Caco-2 (cell line): ENCODE measurements around the gene SEMA3C. TPM values are rescaled to one million over a fixed set of nuclear protein-coding genes. Genes with fewer than 3 reads are reported as not detected.

ENCODE experiments used
- BruUV-seq: library from RNA; stranded (reverse); fragments of 400-500 nt; replicated peaks from 2 replicates; lab custom pipeline; 2021; lab: Mats Ljungman, UMichigan
- CTCF ChIA-PET: fragments of 300-600 bp; sonication (Branson Sonifier 250); formaldehyde crosslinking; loops from one replicate; lab custom pipeline; 2022; ENCODE audit warnings: antibody characterized with exemption; lab: Charles Lee
- POLR2A ChIA-PET: fragments of 300-600 bp; sonication (Branson Sonifier 250); formaldehyde crosslinking; loops from one replicate; lab custom pipeline; 2022; ENCODE audit warnings: antibody characterized with exemption; lab: Charles Lee
- DNase-seq, 2 experiments: peaks; one replicate each; pipeline versions ENCODE4 v3.0.0 to v3.0.0-alpha.2; 2020 to 2022
- H3K27me3 ChIP-seq: replicated peaks from 2 replicates; pipeline ENCODE4 v1.6.0; 2011; ENCODE audit warnings: low read length; ENCODE audit not compliant: control insufficient read depth, insufficient read depth
- H3K36me3 ChIP-seq: 2 replicates; pipeline ENCODE4 v1.5.1; 2011; ENCODE audit warnings: low read length; ENCODE audit not compliant: control insufficient read depth, insufficient read depth
- H3K4me1 ChIP-seq: fragments of 250-450 bp; sonication (Bioruptor Pico); 2 replicates; pipeline ENCODE4 v1.5.1; 2020; ENCODE audit warnings: mild to moderate bottlenecking
- H3K4me3 ChIP-seq: 2 replicates; pipeline ENCODE4 v1.5.1; 2011; ENCODE audit warnings: low read depth, mild to moderate bottlenecking, control low read depth, low read length
- H3K9me3 ChIP-seq: fragments of 250-450 bp; sonication (Bioruptor Pico); 2 replicates; pipeline ENCODE4 v1.5.1; 2020; ENCODE audit warnings: mild to moderate bottlenecking, moderate library complexity
- H3K27ac Mint-ChIP-seq: one replicate; pipeline ENCODE4 v1.8.0; 2022; ENCODE audit warnings: mixed read lengths; ENCODE audit not compliant: unreplicated experiment
- H3K27me3 Mint-ChIP-seq: one replicate; pipeline ENCODE4 v1.8.0; 2022; ENCODE audit warnings: mixed read lengths; ENCODE audit not compliant: insufficient read depth, unreplicated experiment
- H3K36me3 Mint-ChIP-seq: one replicate; pipeline ENCODE4 v1.8.0; 2022; ENCODE audit warnings: mild to moderate bottlenecking, mixed read lengths; ENCODE audit not compliant: insufficient read depth, unreplicated experiment
- H3K4me1 Mint-ChIP-seq: one replicate; pipeline ENCODE4 v1.8.0; 2022; ENCODE audit warnings: low read depth, mixed read lengths; ENCODE audit not compliant: unreplicated experiment
- H3K4me3 Mint-ChIP-seq: one replicate; pipeline ENCODE4 v1.8.0; 2022; ENCODE audit warnings: mild to moderate bottlenecking, moderate library complexity, mixed read lengths; ENCODE audit not compliant: unreplicated experiment
- H3K9me3 Mint-ChIP-seq: one replicate; pipeline ENCODE4 v1.8.0; 2022; ENCODE audit warnings: mixed read lengths; ENCODE audit not compliant: unreplicated experiment
- CTCF ChIP-seq, 2 experiments: fragments of 200-600 bp in 1 of 2; IDR thresholded peaks; 1 replicate in 1 of 2; 2 replicates in 1 of 2; pipeline versions ENCODE4 v1.5.1 to v1.8.0; 2011 to 2022; ENCODE audit warnings: antibody characterized with exemption in 1 of 2, control low read depth in 1 of 2, inconsistent platforms in 1 of 2, low read depth in 1 of 2, low read length in 1 of 2, mild to moderate bottlenecking in 1 of 2, moderate library complexity in 1 of 2; ENCODE audit not compliant: insufficient read depth in 1 of 2, severe bottlenecking in 1 of 2, unreplicated experiment in 1 of 2
- intact Hi-C: fragments of 100-400 bp; cut with micrococcal nuclease; formaldehyde crosslinking; loops from one replicate; pipeline ENCODE4 v1.10.0; 2022; ENCODE audit not compliant: unreplicated experiment
- total RNA-seq: library from RNA; stranded (reverse); gene quantifications from 2 replicates; pipeline ENCODE4 v1.2.3, GENCODE V29; 2022

SEMA3C gene
- total RNA-seq, 1 experiment from 2014 or later, result 25.8 TPM

- H3K4me1 ChIP-seq, result no peaks in the 10 kb centered on the region
- Mint-ChIP-seq H3K9me3 (no peaks in the 10 kb centered on the region), H3K4me3 (no peak overlapping the region), H3K27me3 (no peaks in the 10 kb centered on the region), H3K4me1 (no peaks in the 10 kb centered on the region), H3K36me3 (peaks cover 9% of the 10 kb centered on the region), H3K27ac (no peak overlapping the region)
- ChIA-PET CTCF (no interaction called here), POLR2A (no interaction called here)
- no peak for TF ChIP-seq CTCF (IDR thresholded peaks at IDR 0.05; ENCODE audit: insufficient read depth in 1 of 2, low read depth in 1 of 2, low read length in 1 of 2, severe bottlenecking in 1 of 2, unreplicated experiment in 1 of 2)
- no peak for DNase-seq
- H3K27me3 ChIP-seq, result no peaks in the 10 kb centered on the region
- no peaks in the 10 kb centered on the region for H3K36me3 ChIP-seq
- intact Hi-C loops, result no loop called here
- H3K4me3 ChIP-seq, result no peak overlapping the region
- no TSS peak for BruUV-seq
- no peaks in the 10 kb centered on the region for H3K9me3 ChIP-seq
These were observed 111.5 kb downstream of the SEMA3C start for GRCh38 chr7:80807166-80807900.

- no TSS peak for BruUV-seq
- no peaks in the 10 kb centered on the region for H3K36me3 ChIP-seq
- intact Hi-C loops, result no loop called here
- Mint-ChIP-seq H3K36me3 (peaks cover 9% of the 10 kb centered on the region), H3K9me3 (no peaks in the 10 kb centered on the region), H3K4me1 (no peaks in the 10 kb centered on the region), H3K27ac (no peak overlapping the region), H3K27me3 (no peaks in the 10 kb centered on the region), H3K4me3 (no peak overlapping the region)
- ChIA-PET POLR2A (no interaction called here), CTCF (no interaction called here)
- no peaks in the 10 kb centered on the region for H3K9me3 ChIP-seq
- no peak for TF ChIP-seq CTCF (IDR thresholded peaks at IDR 0.05; ENCODE audit: insufficient read depth in 1 of 2, low read depth in 1 of 2, low read length in 1 of 2, severe bottlenecking in 1 of 2, unreplicated experiment in 1 of 2)
- no peak overlapping the region for H3K4me3 ChIP-seq
- DNase-seq, result no peak
- no peaks in the 10 kb centered on the region for H3K4me1 ChIP-seq
- H3K27me3 ChIP-seq, result no peaks in the 10 kb centered on the region
These were observed 112.2 kb downstream of the SEMA3C start for GRCh38 chr7:80806663-80807062.

GRCh38 chr7:80804589-80804988 lies 114.3 kb downstream of the SEMA3C start:
- H3K27me3 ChIP-seq, result no peaks in the 10 kb centered on the region
- TF ChIP-seq CTCF (IDR thresholded peaks at IDR 0.05; ENCODE audit: insufficient read depth in 1 of 2, low read depth in 1 of 2, low read length in 1 of 2, severe bottlenecking in 1 of 2, unreplicated experiment in 1 of 2), result no peak
- CTCF ChIA-PET, result no interaction called here
- no peak for DNase-seq
- no peaks in the 10 kb centered on the region for H3K9me3 Mint-ChIP-seq
- H3K27ac Mint-ChIP-seq, result no peak overlapping the region
- BruUV-seq, result no TSS peak
- no peaks in the 10 kb centered on the region for H3K4me1 ChIP-seq
- H3K4me1 Mint-ChIP-seq, result no peaks in the 10 kb centered on the region
- POLR2A ChIA-PET, result no interaction called here
- H3K9me3 ChIP-seq, result no peaks in the 10 kb centered on the region
- no peak overlapping the region for H3K4me3 ChIP-seq
- H3K36me3 ChIP-seq, result no peaks in the 10 kb centered on the region
- H3K27me3 Mint-ChIP-seq, result no peaks in the 10 kb centered on the region
- H3K36me3 Mint-ChIP-seq, result peaks cover 5% of the 10 kb centered on the region
- intact Hi-C loops, result no loop called here
- no peak overlapping the region for H3K4me3 Mint-ChIP-seq
